ENCODE data around the gene NOXO1.

NOXO1 gene

GRCh38 chr16:2006317-2006716 is 25.0 kb upstream of the NOXO1 start:
- ATAC-seq (ENCODE audit: low read depth) (no peak), DNase-seq (ENCODE audit: low spot score in 2 of 2) (no peak)
- Mint-ChIP-seq H3K27ac (peak overlapping the region; percentile 1), H3K27me3 (no peaks in the 10 kb centered on the region), H3K9me3 (no peaks in the 10 kb centered on the region), H3K4me1 (peaks cover 36% of the 10 kb centered on the region), H3K4me3 (no peak overlapping the region), H3K36me3 (peaks cover 2% of the 10 kb centered on the region)

- ATAC-seq (ENCODE audit: low read depth) (no peak), DNase-seq (ENCODE audit: low spot score in 2 of 2) (no peak)
- no peak overlapping the region for H3K4me3 Mint-ChIP-seq
- no peak overlapping the region for H3K27ac Mint-ChIP-seq
- H3K36me3 Mint-ChIP-seq = peaks cover 6% of the 10 kb centered on the region
- H3K4me1 Mint-ChIP-seq = peaks cover 36% of the 10 kb centered on the region
- no peaks in the 10 kb centered on the region for H3K9me3 Mint-ChIP-seq
- H3K27me3 Mint-ChIP-seq = no peaks in the 10 kb centered on the region
Observed at GRCh38 chr16:2005646-2006045, 24.4 kb upstream of the NOXO1 start.

GRCh38 chr16:2004795-2005517 is 23.7 kb upstream of the NOXO1 start:
- DNase-seq (ENCODE audit: low spot score in 2 of 2) (no peak), ATAC-seq (ENCODE audit: low read depth) (no peak)
- Mint-ChIP-seq H3K36me3 (peaks cover 7% of the 10 kb centered on the region), H3K4me1 (peaks cover 33% of the 10 kb centered on the region), H3K27ac (no peak overlapping the region), H3K27me3 (no peaks in the 10 kb centered on the region), H3K4me3 (no peak overlapping the region), H3K9me3 (no peaks in the 10 kb centered on the region)

GRCh38 chr16:2003827-2004641 is 22.8 kb upstream of the NOXO1 start:
- peaks cover 7% of the 10 kb centered on the region for H3K36me3 Mint-ChIP-seq
- H3K4me1 Mint-ChIP-seq = peaks cover 33% of the 10 kb centered on the region
- H3K4me3 Mint-ChIP-seq = no peak overlapping the region
- H3K27me3 Mint-ChIP-seq = no peaks in the 10 kb centered on the region
- ATAC-seq (ENCODE audit: low read depth) (peak; percentile 99), DNase-seq (ENCODE audit: low spot score in 2 of 2) (peak; percentile 87 to 92)
- H3K9me3 Mint-ChIP-seq = no peaks in the 10 kb centered on the region
- no peak overlapping the region for H3K27ac Mint-ChIP-seq

GRCh38 chr16:2003231-2003826 is 22.1 kb upstream of the NOXO1 start:
- no peaks in the 10 kb centered on the region for H3K9me3 Mint-ChIP-seq
- H3K27ac Mint-ChIP-seq = no peak overlapping the region
- ATAC-seq (ENCODE audit: low read depth) (no peak), DNase-seq (ENCODE audit: low spot score in 2 of 2) (no peak)
- peaks cover 27% of the 10 kb centered on the region for H3K4me1 Mint-ChIP-seq
- H3K27me3 Mint-ChIP-seq = no peaks in the 10 kb centered on the region
- no peak overlapping the region for H3K4me3 Mint-ChIP-seq
- peaks cover 9% of the 10 kb centered on the region for H3K36me3 Mint-ChIP-seq

GRCh38 chr16:2002406-2003230 is 21.3 kb upstream of the NOXO1 start:
- peaks cover 20% of the 10 kb centered on the region for H3K4me1 Mint-ChIP-seq
- H3K27me3 Mint-ChIP-seq = no peaks in the 10 kb centered on the region
- H3K9me3 Mint-ChIP-seq = no peaks in the 10 kb centered on the region
- no peak overlapping the region for H3K4me3 Mint-ChIP-seq
- no peak for DNase-seq (ENCODE audit: low spot score in 2 of 2)
- H3K27ac Mint-ChIP-seq = no peak overlapping the region
- peaks cover 10% of the 10 kb centered on the region for H3K36me3 Mint-ChIP-seq
- ATAC-seq (ENCODE audit: low read depth) = no peak

- H3K4me1 Mint-ChIP-seq = peaks cover 16% of the 10 kb centered on the region
- no peaks in the 10 kb centered on the region for H3K9me3 Mint-ChIP-seq
- no peaks in the 10 kb centered on the region for H3K27me3 Mint-ChIP-seq
- no peak for ATAC-seq (ENCODE audit: low read depth)
- H3K4me3 Mint-ChIP-seq = no peak overlapping the region
- no peak overlapping the region for H3K27ac Mint-ChIP-seq
- DNase-seq (ENCODE audit: low spot score in 2 of 2) = no peak
- H3K36me3 Mint-ChIP-seq = peaks cover 10% of the 10 kb centered on the region
Observed at GRCh38 chr16:2001456-2002355, 20.4 kb upstream of the NOXO1 start.

GRCh38 chr16:2001035-2001434 is 19.8 kb upstream of the NOXO1 start:
- DNase-seq (ENCODE audit: low spot score in 2 of 2) (no peak), ATAC-seq (ENCODE audit: low read depth) (no peak)
- Mint-ChIP-seq H3K27me3 (no peaks in the 10 kb centered on the region), H3K4me1 (peaks cover 10% of the 10 kb centered on the region), H3K27ac (no peak overlapping the region), H3K36me3 (peaks cover 10% of the 10 kb centered on the region), H3K4me3 (no peak overlapping the region), H3K9me3 (no peaks in the 10 kb centered on the region)

- Mint-ChIP-seq H3K4me1 (peaks cover 4% of the 10 kb centered on the region), H3K9me3 (no peaks in the 10 kb centered on the region), H3K27ac (no peak overlapping the region), H3K27me3 (no peaks in the 10 kb centered on the region), H3K4me3 (no peak overlapping the region), H3K36me3 (peaks cover 10% of the 10 kb centered on the region)
- no peak for ATAC-seq (ENCODE audit: low read depth)
- no peak for DNase-seq (ENCODE audit: low spot score in 2 of 2)
Observed at GRCh38 chr16:1999866-2000514, 18.7 kb upstream of the NOXO1 start.

- no peak for DNase-seq (ENCODE audit: low spot score in 2 of 2)
- Mint-ChIP-seq H3K27ac (no peak overlapping the region), H3K9me3 (no peaks in the 10 kb centered on the region), H3K4me3 (no peak overlapping the region), H3K4me1 (peaks cover 2% of the 10 kb centered on the region), H3K36me3 (peaks cover 10% of the 10 kb centered on the region), H3K27me3 (no peaks in the 10 kb centered on the region)
- ATAC-seq (ENCODE audit: low read depth) = no peak
Observed at GRCh38 chr16:1998852-1999801, 17.9 kb upstream of the NOXO1 start.

- Mint-ChIP-seq H3K9me3 (no peaks in the 10 kb centered on the region), H3K4me1 (peaks cover 3% of the 10 kb centered on the region), H3K27ac (no peak overlapping the region), H3K4me3 (no peak overlapping the region), H3K36me3 (peaks cover 10% of the 10 kb centered on the region), H3K27me3 (no peaks in the 10 kb centered on the region)
- no peak for DNase-seq (ENCODE audit: low spot score in 2 of 2)
- no peak for ATAC-seq (ENCODE audit: low read depth)
Observed at GRCh38 chr16:1998360-1998835, 17.1 kb upstream of the NOXO1 start.
